ENCODE data around the gene INHBA. TPM values are rescaled to one million over a fixed set of nuclear protein-coding genes. Genes with fewer than 3 reads are reported as not detected.

Gene INHBA
- total RNA-seq, 1 donor from 2014 or later = 81.2 TPM

- Histone ChIP-seq H3K9me3 (no peaks in the 10 kb centered on the region), H3K4me3 (no peak overlapping the region), H3K4me1 (no peaks in the 10 kb centered on the region), H3K27ac (no peak overlapping the region), H3K27me3 (ENCODE audit: low read depth) (no peaks in the 10 kb centered on the region), H3K36me3 (no peaks in the 10 kb centered on the region)
- intact Hi-C loops (cut with DNase I) = no loop called here
- no peak for TF ChIP-seq CTCF (IDR thresholded peaks at IDR 0.05)
- DNase-seq (no peak), ATAC-seq (no peak)
Observed at GRCh38 chr7:41641011-41641664, 61.8 kb downstream of the INHBA start.

GRCh38 chr7:41640487-41640886, 62.4 kb downstream of the INHBA start:
- Histone ChIP-seq H3K27me3 (ENCODE audit: low read depth) (no peaks in the 10 kb centered on the region), H3K4me3 (no peak overlapping the region), H3K36me3 (no peaks in the 10 kb centered on the region), H3K27ac (no peak overlapping the region), H3K4me1 (no peaks in the 10 kb centered on the region), H3K9me3 (no peaks in the 10 kb centered on the region)
- DNase-seq = no peak
- intact Hi-C loops (cut with DNase I) = no loop called here
- TF ChIP-seq CTCF (IDR thresholded peaks at IDR 0.05) = no peak
- ATAC-seq = no peak

- Histone ChIP-seq H3K9me3 (no peaks in the 10 kb centered on the region), H3K4me3 (no peak overlapping the region), H3K27ac (no peak overlapping the region), H3K27me3 (ENCODE audit: low read depth) (no peaks in the 10 kb centered on the region), H3K4me1 (no peaks in the 10 kb centered on the region), H3K36me3 (no peaks in the 10 kb centered on the region)
- ATAC-seq = no peak
- no peak for TF ChIP-seq CTCF (IDR thresholded peaks at IDR 0.05)
- no peak for DNase-seq
- intact Hi-C loops (cut with DNase I) = no loop called here
Observed at GRCh38 chr7:41637049-41637448, 65.8 kb downstream of the INHBA start.

All from lower lobe of right lung (tissue), 2 donors.